Activated CD4-positive, alpha-beta T cell treated with anti-CD3 and anti-CD28 coated beads, Interleukin-2, amount 10 ng/mL, durations not matched to agents 7 days and 5 days (primary cell): Measurements from ENCODE around the gene NSUN2. TPM values are rescaled to one million over a fixed set of nuclear protein-coding genes. Genes with fewer than 3 reads are reported as not detected.
"Not testable (repeated sequence)": the region's sequence is repeated elsewhere in the genome, so short reads cannot be mapped to it uniquely, and the experiment has no call there.

Experiments
- CTCF ChIA-PET: fragments of 350-600 bp; sonication (Branson Sonifier 250); formaldehyde crosslinking; loops from one replicate; lab custom pipeline; 2021; ENCODE audit warnings: antibody characterized with exemption; lab: Charles Lee
- POLR2A ChIA-PET: fragments of 350-600 bp; sonication (Branson Sonifier 250); formaldehyde crosslinking; loops from one replicate; lab custom pipeline; 2021; ENCODE audit warnings: antibody characterized with exemption; lab: Charles Lee
- DNase-seq: peaks from one replicate; pipeline ENCODE4 v3.0.0-alpha.2; 2020
- H3K27ac Mint-ChIP-seq: one replicate; pipeline ENCODE4 v1.8.0; 2021; ENCODE audit warnings: mild to moderate bottlenecking, moderate library complexity, mixed read lengths
- H3K27me3 Mint-ChIP-seq: one replicate; pipeline ENCODE4 v1.8.0; 2021; ENCODE audit warnings: mixed read lengths
- H3K36me3 Mint-ChIP-seq: one replicate; pipeline ENCODE4 v1.8.0; 2021; ENCODE audit warnings: low read depth, mixed read lengths
- H3K4me1 Mint-ChIP-seq: one replicate; pipeline ENCODE4 v1.8.0; 2021; ENCODE audit warnings: mixed read lengths
- H3K4me3 Mint-ChIP-seq: one replicate; pipeline ENCODE4 v1.8.0; 2021; ENCODE audit warnings: mild to moderate bottlenecking, moderate library complexity, mixed read lengths
- H3K9me3 Mint-ChIP-seq: one replicate; pipeline ENCODE4 v1.8.0; 2021; ENCODE audit warnings: mixed read lengths
- total RNA-seq, 2 experiments: library from RNA; stranded (reverse); gene quantifications; one replicate each; pipeline ENCODE4 v1.2.3, GENCODE V29; 2021

Gene NSUN2
- total RNA-seq, 2 experiments from 2014 or later, result 67.1 to 74.5 TPM

DNA sequence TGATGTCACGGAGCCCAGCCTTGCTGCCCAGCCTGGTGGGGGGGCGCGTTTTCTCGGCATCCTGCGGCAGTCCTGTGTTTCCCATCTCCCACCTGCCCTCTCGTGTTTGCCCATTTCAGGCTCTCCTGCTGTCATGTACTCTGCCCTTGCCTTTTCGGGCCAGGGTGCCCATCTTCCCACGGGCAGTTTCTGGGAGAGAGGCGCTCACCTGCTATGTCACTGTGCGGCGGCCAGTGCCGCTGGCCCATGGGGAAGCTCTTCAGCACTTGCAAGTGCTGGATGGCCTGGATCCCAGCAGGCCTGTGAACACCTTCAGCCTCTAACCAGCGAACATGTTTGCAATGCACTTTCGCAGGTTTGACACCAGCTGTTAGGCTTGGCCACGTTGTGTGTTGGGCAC, 33.9 kb upstream of the NSUN2 start:
- H3K27me3 Mint-ChIP-seq, result no peaks in the 10 kb centered on the region
- ChIA-PET POLR2A (no interaction called here), CTCF (no interaction called here)
- DNase-seq, result no peak
- H3K27ac Mint-ChIP-seq, result no peak overlapping the region
- H3K4me3 Mint-ChIP-seq, result no peak overlapping the region
- no peaks in the 10 kb centered on the region for H3K4me1 Mint-ChIP-seq
- H3K36me3 Mint-ChIP-seq, result peaks cover 25% of the 10 kb centered on the region
- peaks cover 4% of the 10 kb centered on the region for H3K9me3 Mint-ChIP-seq

DNA sequence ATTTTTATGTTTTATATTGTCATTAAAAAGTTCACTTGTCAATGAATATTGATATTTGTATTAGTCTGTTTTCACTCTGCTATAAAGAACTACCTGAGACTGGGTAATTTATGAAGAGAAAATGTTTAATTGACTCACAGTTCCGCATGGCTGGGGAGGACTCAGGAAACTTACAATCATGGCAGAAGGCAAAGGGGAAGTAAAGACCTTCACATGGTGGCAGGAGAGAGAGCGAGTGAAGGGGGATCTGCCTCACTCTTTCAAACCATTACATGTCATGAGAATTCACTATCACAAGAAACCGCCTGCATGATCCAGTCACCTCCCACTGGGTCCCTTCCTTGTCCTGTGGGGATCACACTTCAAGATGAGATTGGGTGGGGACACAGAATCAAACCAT, 27.8 kb upstream of the NSUN2 start:
- ChIA-PET CTCF (no interaction called here), POLR2A (no interaction called here)
- Mint-ChIP-seq H3K9me3 (peaks cover 18% of the 10 kb centered on the region), H3K4me3 (no peak overlapping the region), H3K4me1 (peaks cover 9% of the 10 kb centered on the region), H3K27ac (no peak overlapping the region), H3K27me3 (no peaks in the 10 kb centered on the region), H3K36me3 (peaks cover 27% of the 10 kb centered on the region)
- no peak for DNase-seq

DNA sequence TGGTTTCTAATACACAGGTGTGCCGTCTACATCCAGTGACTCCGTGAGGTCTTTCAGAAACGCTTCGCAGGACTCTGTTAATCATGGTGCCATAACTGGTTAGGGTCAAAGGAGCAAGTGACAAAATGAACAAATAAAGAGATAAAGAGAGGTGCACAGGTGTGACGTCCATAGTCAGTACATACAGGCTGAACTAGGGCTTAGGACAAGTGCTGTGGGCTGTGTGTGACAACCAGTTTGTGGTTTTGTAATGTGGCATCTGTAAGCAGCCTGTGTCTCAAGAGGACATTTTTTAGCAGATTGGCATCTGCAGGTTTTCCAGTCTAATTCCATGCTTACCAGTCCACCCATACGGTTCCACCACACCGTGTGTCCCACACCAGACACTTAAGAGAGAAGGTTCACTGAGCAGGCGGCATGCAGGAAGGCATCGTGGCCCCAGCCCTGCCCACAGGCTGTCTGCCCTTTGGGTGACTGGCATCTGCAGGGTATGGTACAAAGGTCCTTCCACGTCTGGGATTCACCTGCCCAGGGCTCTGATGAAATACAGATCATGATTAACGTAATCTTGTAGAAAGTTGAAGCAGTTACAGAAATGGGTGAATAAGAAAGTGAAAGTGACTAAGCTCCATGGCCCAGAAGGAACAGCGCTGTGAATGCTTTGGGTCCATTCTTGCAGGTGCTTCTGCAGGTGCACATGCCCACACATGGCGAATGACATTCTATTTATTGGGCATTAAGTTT, 27.3 kb upstream of the NSUN2 start:
- DNase-seq, result no peak
- ChIA-PET CTCF (no interaction called here), POLR2A (no interaction called here)
- H3K4me1 Mint-ChIP-seq, result peaks cover 9% of the 10 kb centered on the region
- no peaks in the 10 kb centered on the region for H3K27me3 Mint-ChIP-seq
- peaks cover 33% of the 10 kb centered on the region for H3K36me3 Mint-ChIP-seq
- peak overlapping the region; percentile 69 for H3K27ac Mint-ChIP-seq
- H3K4me3 Mint-ChIP-seq, result no peak overlapping the region
- H3K9me3 Mint-ChIP-seq, result peaks cover 23% of the 10 kb centered on the region

GRCh38 chr5:6656680-6657079, 23.8 kb upstream of the NSUN2 start:
- Mint-ChIP-seq H3K36me3 (peaks cover 42% of the 10 kb centered on the region), H3K4me3 (no peak overlapping the region), H3K27me3 (no peaks in the 10 kb centered on the region), H3K27ac (no peak overlapping the region), H3K4me1 (peaks cover 9% of the 10 kb centered on the region), H3K9me3 (peaks cover 25% of the 10 kb centered on the region)
- POLR2A ChIA-PET, result no interaction called here
- no peak for DNase-seq
- CTCF ChIA-PET, result no interaction called here

- Mint-ChIP-seq H3K27me3 (no peaks in the 10 kb centered on the region), H3K4me3 (no peak overlapping the region), H3K36me3 (peaks cover 40% of the 10 kb centered on the region), H3K27ac (no peak overlapping the region), H3K9me3 (peaks cover 25% of the 10 kb centered on the region), H3K4me1 (peaks cover 7% of the 10 kb centered on the region)
- POLR2A ChIA-PET, result no interaction called here
- DNase-seq, result no peak
- CTCF ChIA-PET, result no interaction called here
These were observed 22.6 kb upstream of the NSUN2 start for GRCh38 chr5:6655432-6655831.

- Mint-ChIP-seq H3K4me3 (no peak overlapping the region), H3K36me3 (peaks cover 41% of the 10 kb centered on the region), H3K27ac (no peak overlapping the region), H3K9me3 (peaks cover 26% of the 10 kb centered on the region), H3K4me1 (peaks cover 7% of the 10 kb centered on the region), H3K27me3 (no peaks in the 10 kb centered on the region)
- CTCF ChIA-PET, result no interaction called here
- no peak for DNase-seq
- POLR2A ChIA-PET, result no interaction called here
These were observed 19.2 kb upstream of the NSUN2 start for GRCh38 chr5:6652025-6652424.

- POLR2A ChIA-PET, result no interaction called here
- Mint-ChIP-seq H3K4me3 (no peak overlapping the region), H3K4me1 (peaks cover 7% of the 10 kb centered on the region), H3K9me3 (peaks cover 9% of the 10 kb centered on the region), H3K36me3 (peaks cover 28% of the 10 kb centered on the region), H3K27ac (no peak overlapping the region), H3K27me3 (no peaks in the 10 kb centered on the region)
- CTCF ChIA-PET, result no interaction called here
- no peak for DNase-seq
These were observed 16.8 kb upstream of the NSUN2 start for GRCh38 chr5:6649681-6650080.

- no peak for DNase-seq
- ChIA-PET POLR2A (no interaction called here), CTCF (no interaction called here)
- Mint-ChIP-seq H3K27me3 (no peaks in the 10 kb centered on the region), H3K27ac (no peak overlapping the region), H3K9me3 (peaks cover 9% of the 10 kb centered on the region), H3K4me1 (peaks cover 7% of the 10 kb centered on the region), H3K4me3 (no peak overlapping the region), H3K36me3 (peaks cover 33% of the 10 kb centered on the region)
These were observed 16.3 kb upstream of the NSUN2 start for GRCh38 chr5:6649186-6649585.

DNA sequence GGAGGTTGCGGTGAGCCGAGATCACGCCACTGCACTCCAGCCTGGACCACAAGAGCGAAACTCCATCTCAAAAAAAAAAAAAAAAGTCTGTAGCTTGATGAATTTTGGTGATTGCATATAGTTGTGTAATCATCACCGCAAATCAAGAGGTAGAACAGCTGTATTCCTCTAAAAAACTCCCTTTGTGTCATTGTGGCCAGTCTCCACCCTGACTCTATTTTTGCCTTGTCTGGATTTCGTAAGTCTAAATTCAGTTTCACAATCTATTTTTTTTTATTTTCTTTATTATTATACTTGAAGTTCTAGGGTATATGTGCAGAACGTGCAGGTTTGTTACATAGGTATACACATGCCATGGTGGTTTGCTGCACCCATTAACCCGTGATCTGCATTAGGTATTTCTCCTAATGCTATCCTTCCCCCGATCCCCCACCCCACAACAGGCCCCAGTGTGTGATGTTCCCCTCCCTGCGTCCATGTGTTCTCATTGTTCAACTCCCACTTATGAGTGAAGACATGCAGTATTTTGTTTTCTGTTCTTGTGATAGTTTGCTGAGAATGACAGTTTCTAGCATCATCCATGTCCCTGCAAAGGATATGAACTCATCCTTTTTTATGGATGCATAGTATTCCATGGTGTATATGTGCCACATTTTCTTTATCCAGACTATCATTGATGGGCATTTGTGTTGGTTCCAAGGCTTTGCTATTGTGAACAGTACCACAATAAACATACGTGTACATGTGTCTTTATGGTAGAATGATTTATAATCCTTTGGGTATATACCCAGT, 12.9 kb upstream of the NSUN2 start:
- DNase-seq, H3K4me1 Mint-ChIP-seq, POLR2A ChIA-PET, H3K27me3 Mint-ChIP-seq, CTCF ChIA-PET, H3K4me3 Mint-ChIP-seq, H3K27ac Mint-ChIP-seq, H3K9me3 Mint-ChIP-seq: not testable (repeated sequence)
- peaks cover 28% of the 10 kb centered on the region for H3K36me3 Mint-ChIP-seq

GRCh38 chr5:6644794-6645241, 12.0 kb upstream of the NSUN2 start:
- POLR2A ChIA-PET, result no interaction called here
- peaks cover 25% of the 10 kb centered on the region for H3K36me3 Mint-ChIP-seq
- H3K27me3 Mint-ChIP-seq, result no peaks in the 10 kb centered on the region
- peaks cover 5% of the 10 kb centered on the region for H3K9me3 Mint-ChIP-seq
- peaks cover 5% of the 10 kb centered on the region for H3K4me1 Mint-ChIP-seq
- no peak for DNase-seq
- H3K27ac Mint-ChIP-seq, result no peak overlapping the region
- CTCF ChIA-PET, result no interaction called here
- H3K4me3 Mint-ChIP-seq, result no peak overlapping the region

DNA sequence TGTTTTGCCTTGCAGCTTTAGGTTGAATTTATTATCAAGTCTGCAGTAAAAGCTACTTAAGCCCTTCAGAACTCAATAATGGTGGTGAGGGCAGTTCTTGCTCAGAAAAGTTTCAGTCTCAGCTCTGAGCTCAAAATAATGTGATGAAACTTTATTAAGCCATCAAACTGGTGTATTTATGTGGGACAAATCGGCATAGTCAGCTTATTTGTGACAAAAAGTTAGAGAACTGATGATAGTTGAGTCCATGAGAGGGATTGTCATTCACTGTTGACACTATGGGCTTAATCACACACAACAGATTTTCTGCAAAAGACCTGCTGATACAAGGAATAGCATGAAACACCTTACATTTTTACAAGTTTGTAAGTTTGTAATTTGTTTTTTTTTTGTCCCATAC, 9.8 kb upstream of the NSUN2 start:
- Mint-ChIP-seq H3K4me1 (peaks cover 1% of the 10 kb centered on the region), H3K36me3 (peaks cover 15% of the 10 kb centered on the region), H3K9me3 (peaks cover 2% of the 10 kb centered on the region), H3K27me3 (no peaks in the 10 kb centered on the region), H3K4me3 (no peak overlapping the region), H3K27ac (no peak overlapping the region)
- DNase-seq, result no peak
- ChIA-PET POLR2A (no interaction called here), CTCF (no interaction called here)

GRCh38 chr5:6638236-6638635, 5.4 kb upstream of the NSUN2 start:
- H3K4me3 Mint-ChIP-seq, result no peak overlapping the region
- H3K27me3 Mint-ChIP-seq, result no peaks in the 10 kb centered on the region
- no peaks in the 10 kb centered on the region for H3K9me3 Mint-ChIP-seq
- CTCF ChIA-PET, result no interaction called here
- DNase-seq, result no peak
- H3K27ac Mint-ChIP-seq, result no peak overlapping the region
- peaks cover 23% of the 10 kb centered on the region for H3K4me1 Mint-ChIP-seq
- POLR2A ChIA-PET, result no interaction called here
- no peaks in the 10 kb centered on the region for H3K36me3 Mint-ChIP-seq

GRCh38 chr5:6637590-6637989, 4.7 kb upstream of the NSUN2 start:
- H3K4me1 Mint-ChIP-seq, result peaks cover 23% of the 10 kb centered on the region
- H3K27ac Mint-ChIP-seq, result peak overlapping the region; percentile 9
- no peak for DNase-seq
- CTCF ChIA-PET, result no interaction called here
- no peaks in the 10 kb centered on the region for H3K9me3 Mint-ChIP-seq
- no peaks in the 10 kb centered on the region for H3K27me3 Mint-ChIP-seq
- POLR2A ChIA-PET, result no interaction called here
- no peaks in the 10 kb centered on the region for H3K36me3 Mint-ChIP-seq
- H3K4me3 Mint-ChIP-seq, result no peak overlapping the region
